ENCODE measurements around the gene NIM1K.
"Not testable (repeated sequence)": the region's sequence is repeated elsewhere in the genome, so short reads cannot be mapped to it uniquely, and the experiment has no call there.

Gene NIM1K

DNA sequence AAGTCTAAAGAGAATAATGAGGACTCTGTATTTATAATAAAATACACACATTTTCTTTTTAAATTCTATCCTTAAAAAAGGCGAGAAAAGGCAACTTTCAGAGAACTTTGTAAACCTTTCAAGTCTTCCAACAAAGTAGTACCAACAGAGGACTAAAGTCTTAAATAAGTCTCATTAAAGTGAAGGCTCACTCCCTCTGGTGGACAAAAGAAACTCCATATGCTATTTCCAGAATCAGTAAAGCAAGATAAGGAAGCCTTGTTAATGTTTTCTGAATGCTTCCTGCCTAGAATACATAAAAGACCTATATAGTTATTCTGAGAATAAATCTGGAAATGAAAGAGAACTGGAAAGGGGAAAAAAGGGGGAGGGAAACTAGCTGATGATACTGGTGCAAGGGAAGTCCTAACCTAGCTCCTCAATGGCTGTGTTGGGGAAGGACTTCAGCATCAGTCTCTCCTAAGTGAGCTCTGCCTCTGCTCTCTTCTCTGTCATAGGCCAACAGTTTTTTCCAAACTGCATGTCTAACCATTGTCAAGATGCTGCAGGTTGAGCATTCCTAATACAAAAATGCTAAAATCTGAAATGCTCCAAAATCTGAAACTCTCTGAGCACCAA is 114.0 kb downstream of the NIM1K start:
- Histone ChIP-seq H3K27me3 (ENCODE audit: insufficient read depth, low read depth, severe bottlenecking) (no peaks in the 10 kb centered on the region), H3K36me3 (peaks cover 5% of the 10 kb centered on the region; the same call in 1 of the 2 replicates), H3K27ac (no peak overlapping the region), H3K9me3 (ENCODE audit: severe bottlenecking) (no peaks in the 10 kb centered on the region), H3K4me3 (ENCODE audit: low read depth, low read length) (no peak overlapping the region)
- DNase-seq, result no peak
- TF ChIP-seq CTCF (IDR thresholded peaks at IDR 0.05; ENCODE audit: low read depth, low read length), result peak; percentile 32; the same call in 1 of the 2 replicates

DNA sequence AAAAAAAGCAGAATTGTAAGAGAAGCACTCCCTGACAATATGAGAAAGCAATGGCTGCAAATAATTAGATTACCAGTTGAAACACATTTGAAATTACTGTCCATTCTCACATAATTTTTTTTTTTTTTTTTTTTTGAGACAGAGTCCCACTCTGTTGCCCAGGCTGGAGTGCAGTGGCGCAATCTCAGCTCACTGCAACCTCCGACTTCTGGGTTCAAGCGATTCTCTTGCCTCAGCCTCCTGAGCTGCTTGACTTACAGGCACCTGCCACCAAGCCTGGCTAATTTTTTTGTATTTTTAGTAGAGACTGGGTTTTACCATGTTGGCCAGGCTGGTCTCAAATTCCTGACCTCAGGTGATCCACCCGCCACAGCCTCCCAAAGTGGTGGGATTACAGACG is 114.9 kb downstream of the NIM1K start:
- not testable (repeated sequence) for H3K4me3 ChIP-seq (ENCODE audit: low read depth, low read length); H3K9me3 ChIP-seq (ENCODE audit: severe bottlenecking); DNase-seq; H3K36me3 ChIP-seq; H3K27ac ChIP-seq; H3K27me3 ChIP-seq (ENCODE audit: insufficient read depth, low read depth, severe bottlenecking)

GRCh38 chr5:43309122-43309521 is 117.1 kb downstream of the NIM1K start:
- H3K9me3 ChIP-seq (ENCODE audit: severe bottlenecking), result no peaks in the 10 kb centered on the region
- no peak overlapping the region for H3K4me3 ChIP-seq (ENCODE audit: low read depth, low read length)
- no peak overlapping the region for H3K27ac ChIP-seq
- no peak for DNase-seq
- H3K36me3 ChIP-seq, result peaks cover 3% of the 10 kb centered on the region
- no peak for TF ChIP-seq CTCF (IDR thresholded peaks at IDR 0.05; ENCODE audit: low read depth, low read length)
- no peaks in the 10 kb centered on the region for H3K27me3 ChIP-seq (ENCODE audit: insufficient read depth, low read depth, severe bottlenecking)

DNA sequence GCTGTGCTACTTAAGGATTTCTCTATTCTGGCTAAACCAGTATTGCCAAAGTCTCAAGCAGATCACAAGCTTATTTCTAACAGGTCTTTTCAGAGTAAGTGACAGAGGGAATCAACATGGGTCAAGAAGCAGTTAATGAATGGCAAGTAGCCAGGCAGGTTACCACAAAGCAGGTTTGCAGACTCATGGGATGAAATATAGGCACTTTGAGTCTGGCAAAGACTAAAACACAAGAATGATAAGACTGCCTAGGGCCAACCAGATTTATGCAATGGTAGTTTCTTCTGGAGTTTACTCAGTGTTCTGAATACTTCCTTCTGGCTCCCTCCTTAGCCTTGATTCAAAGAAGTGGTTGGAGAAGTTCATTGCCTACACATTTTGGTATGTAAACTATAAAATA is 117.6 kb downstream of the NIM1K start:
- Histone ChIP-seq H3K9me3 (ENCODE audit: severe bottlenecking) (no peaks in the 10 kb centered on the region), H3K27me3 (ENCODE audit: insufficient read depth, low read depth, severe bottlenecking) (no peaks in the 10 kb centered on the region), H3K27ac (no peak overlapping the region), H3K36me3 (peaks cover 3% of the 10 kb centered on the region), H3K4me3 (ENCODE audit: low read depth, low read length) (no peak overlapping the region)
- TF ChIP-seq CTCF (IDR thresholded peaks at IDR 0.05; ENCODE audit: low read depth, low read length), result no peak
- no peak for DNase-seq

- Histone ChIP-seq H3K4me3 (ENCODE audit: low read depth, low read length) (peak overlapping the region; percentile 97), H3K36me3 (peaks cover 3% of the 10 kb centered on the region), H3K27ac (no peak overlapping the region), H3K9me3 (ENCODE audit: severe bottlenecking) (no peaks in the 10 kb centered on the region), H3K27me3 (ENCODE audit: insufficient read depth, low read depth, severe bottlenecking) (no peaks in the 10 kb centered on the region)
- no peak for TF ChIP-seq CTCF (IDR thresholded peaks at IDR 0.05; ENCODE audit: low read depth, low read length)
- DNase-seq, result no peak
Observed at GRCh38 chr5:43312076-43312661, 120.1 kb downstream of the NIM1K start.

GRCh38 chr5:43312699-43313034 is 120.6 kb downstream of the NIM1K start:
- peak overlapping the region; percentile 97 for H3K4me3 ChIP-seq (ENCODE audit: low read depth, low read length)
- H3K36me3 ChIP-seq, result peaks cover 3% of the 10 kb centered on the region
- peak overlapping the region; percentile 73 for H3K27ac ChIP-seq
- H3K27me3 ChIP-seq (ENCODE audit: insufficient read depth, low read depth, severe bottlenecking), result no peaks in the 10 kb centered on the region
- no peak for TF ChIP-seq CTCF (IDR thresholded peaks at IDR 0.05; ENCODE audit: low read depth, low read length)
- no peaks in the 10 kb centered on the region for H3K9me3 ChIP-seq (ENCODE audit: severe bottlenecking)
- DNase-seq, result no peak

Measured in WERI-Rb-1 (cell line).